Measurements from ENCODE around the gene NEGR1. TPM values are rescaled to one million over a fixed set of nuclear protein-coding genes. Genes with fewer than 3 reads are reported as not detected.
A peak's percentile ranks its signal among the peaks of the same experiment; 100 is the strongest.

The NEGR1 gene
- total RNA-seq, 1 donor = 20.7 TPM

DNA sequence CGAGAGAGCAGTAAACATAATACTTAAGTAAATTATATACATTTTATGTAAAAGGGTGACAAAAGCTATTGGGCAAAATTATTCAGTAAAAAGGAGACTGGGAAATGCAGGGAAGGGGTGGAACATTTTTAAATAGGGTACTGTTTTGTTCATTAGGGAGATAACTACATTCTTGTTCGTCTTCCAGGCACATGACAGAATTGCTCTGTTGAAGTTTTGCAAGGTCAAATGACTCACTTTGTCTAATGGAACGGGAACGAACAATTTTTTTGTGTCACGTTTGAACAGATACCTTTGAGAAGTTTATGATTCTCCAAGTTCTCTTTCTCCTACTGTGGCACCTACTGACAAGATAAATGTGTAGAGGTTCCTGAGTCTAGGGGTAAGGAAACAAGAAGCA lies 819.2 kb downstream of the NEGR1 start:
- H3K4me3 ChIP-seq (ENCODE audit: low read depth, low read length) = no peak overlapping the region
- TF ChIP-seq CTCF (IDR thresholded peaks at IDR 0.05; ENCODE audit: insufficient read depth, low read length) = no peak
- peak; percentile 58 for DNase-seq (ENCODE audit: low read depth)

DNA sequence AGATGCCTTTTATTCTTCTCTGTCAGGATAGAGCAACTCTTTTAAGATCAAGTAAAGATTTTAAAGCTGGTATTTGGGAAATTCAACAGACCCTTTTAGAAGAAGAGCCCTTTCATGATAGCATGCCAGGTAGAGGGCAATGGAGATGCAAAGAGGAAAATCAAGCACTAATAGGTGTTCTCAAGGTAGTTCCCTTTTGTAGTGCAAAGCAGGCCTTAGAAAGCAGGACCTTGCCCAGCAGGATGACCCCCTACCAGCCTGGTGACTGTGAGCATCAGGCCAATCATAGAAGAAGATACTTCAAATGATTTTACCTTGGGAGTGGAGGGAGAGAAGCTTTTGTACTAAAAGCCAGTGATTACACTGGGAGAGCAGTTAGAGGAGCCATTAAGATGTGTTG lies 820.1 kb downstream of the NEGR1 start:
- H3K4me3 ChIP-seq (ENCODE audit: low read depth, low read length) = no peak overlapping the region
- no peak for DNase-seq (ENCODE audit: low read depth)
- TF ChIP-seq CTCF (IDR thresholded peaks at IDR 0.05; ENCODE audit: insufficient read depth, low read length) = no peak

DNA sequence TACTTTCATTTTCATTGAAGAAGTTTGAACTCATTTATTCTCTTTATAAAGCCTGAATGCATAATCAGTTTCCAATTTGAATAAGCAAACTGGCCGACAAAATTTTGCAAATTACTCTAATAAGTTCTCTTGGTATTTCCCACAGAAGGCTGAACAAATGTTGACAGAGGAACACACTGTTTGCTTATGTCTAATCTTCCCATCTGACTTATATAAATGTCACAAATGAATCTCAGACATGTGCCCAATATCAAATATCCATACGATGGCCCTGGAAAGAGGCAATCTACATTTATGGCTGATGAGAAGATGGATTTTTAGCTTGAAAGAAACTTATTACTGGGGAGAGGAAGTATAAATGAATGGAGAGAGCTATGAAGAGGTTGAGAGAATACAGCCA lies 820.9 kb downstream of the NEGR1 start:
- TF ChIP-seq CTCF (IDR thresholded peaks at IDR 0.05; ENCODE audit: insufficient read depth, low read length) = no peak
- no peak overlapping the region for H3K4me3 ChIP-seq (ENCODE audit: low read depth, low read length)
- DNase-seq (ENCODE audit: low read depth) = no peak

DNA sequence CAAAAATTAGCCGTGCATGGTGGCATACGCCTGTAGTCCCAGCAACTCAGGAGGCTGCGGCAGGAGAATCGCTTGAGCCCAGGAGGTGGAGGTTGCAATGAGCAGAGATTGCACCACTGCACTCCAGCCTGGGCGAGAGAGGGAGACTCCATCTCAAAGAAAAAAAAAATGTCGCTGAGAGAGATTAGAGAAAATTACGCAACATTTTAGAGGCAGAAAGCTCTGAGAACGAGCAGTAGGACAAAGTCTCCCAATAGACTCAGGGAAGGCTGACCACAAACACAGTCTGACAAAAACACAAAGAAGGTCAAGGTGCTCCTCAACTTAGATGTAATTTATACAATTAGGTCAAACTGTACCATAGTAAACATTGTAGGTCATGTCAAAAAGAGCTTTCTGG lies 833.9 kb downstream of the NEGR1 start:
- no peak for TF ChIP-seq CTCF (IDR thresholded peaks at IDR 0.05; ENCODE audit: insufficient read depth, low read length)
- no peak for DNase-seq (ENCODE audit: low read depth)

DNA sequence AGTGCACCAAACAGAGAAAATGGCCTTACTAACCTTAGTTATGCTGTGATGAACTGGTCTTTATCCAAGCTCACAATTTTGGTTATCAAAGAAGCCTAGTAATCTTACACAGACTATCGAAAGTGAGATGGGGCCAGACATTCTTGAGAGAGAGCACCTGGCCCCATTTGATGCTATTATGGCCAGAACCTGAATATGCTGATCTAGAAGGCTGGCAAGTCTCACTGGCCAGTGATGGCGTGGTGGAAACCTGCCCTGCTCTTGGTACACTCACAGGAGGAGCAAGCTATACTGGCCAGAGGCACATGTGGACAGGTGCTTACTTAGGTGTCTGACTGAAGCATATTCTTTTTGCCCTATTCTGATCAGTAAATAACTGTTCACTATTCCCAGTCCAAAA lies 843.7 kb downstream of the NEGR1 start:
- no peak overlapping the region for H3K4me3 ChIP-seq (ENCODE audit: low read depth, low read length)
- no peak for TF ChIP-seq CTCF (IDR thresholded peaks at IDR 0.05; ENCODE audit: insufficient read depth, low read length)
- DNase-seq (ENCODE audit: low read depth) = no peak

More for the DNA sequence above, 833.9 kb downstream of the NEGR1 start:
- H3K4me3 ChIP-seq (ENCODE audit: low read depth, low read length) = no peak overlapping the region

DNA sequence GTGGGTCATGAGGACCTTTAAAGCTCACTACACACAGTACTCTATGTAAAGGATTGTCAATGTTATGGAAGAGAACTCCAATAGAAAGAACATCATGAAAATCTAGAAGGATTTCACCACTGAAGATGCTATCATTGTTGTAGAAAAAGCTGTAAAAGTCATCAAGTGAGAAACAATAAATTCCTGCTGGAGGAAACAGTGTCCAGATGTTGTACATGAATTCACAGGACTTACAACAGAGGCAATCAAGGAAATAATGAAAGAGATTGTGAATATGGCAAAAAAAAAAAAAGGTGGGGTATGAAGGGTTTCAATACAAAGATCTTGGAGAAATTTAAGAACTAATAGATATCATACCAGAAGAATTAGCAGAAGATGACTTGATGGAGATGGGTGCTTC lies 846.4 kb downstream of the NEGR1 start:
- no peak overlapping the region for H3K4me3 ChIP-seq (ENCODE audit: low read depth, low read length)
- TF ChIP-seq CTCF (IDR thresholded peaks at IDR 0.05; ENCODE audit: insufficient read depth, low read length) = no peak
- DNase-seq (ENCODE audit: low read depth) = no peak

DNA sequence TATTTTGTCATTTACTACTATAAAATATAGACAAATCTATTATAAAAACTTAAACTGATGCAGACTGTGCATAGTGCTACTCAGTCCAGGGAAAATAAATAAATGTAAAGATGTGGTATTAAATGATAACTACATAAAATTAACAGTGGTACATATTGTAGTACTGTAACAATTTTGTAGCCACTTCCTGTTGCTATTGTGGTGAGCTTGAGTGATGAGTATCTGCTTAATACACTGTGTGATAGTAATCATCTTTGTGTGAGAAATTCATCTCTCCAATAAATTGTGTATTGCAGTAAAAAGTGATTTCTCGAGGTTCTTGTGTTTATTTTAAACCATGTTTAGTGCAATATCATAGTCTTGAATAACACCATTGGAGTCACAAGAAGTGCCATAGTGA lies 848.1 kb downstream of the NEGR1 start:
- H3K4me3 ChIP-seq (ENCODE audit: low read depth, low read length) = no peak overlapping the region
- DNase-seq (ENCODE audit: low read depth) = no peak
- TF ChIP-seq CTCF (IDR thresholded peaks at IDR 0.05; ENCODE audit: insufficient read depth, low read length) = no peak

Data from fibroblast of the aortic adventitia (primary cell).